Parathyroid adenoma (tissue), 2 donors: ENCODE measurements around the gene CFI.

Source experiments
- H2AFZ ChIP-seq: fragments of 300-600 bp; sonication (generic); one replicate; pipeline ENCODE4 v1.7.0; 2017; ENCODE audit warnings: antibody characterized with exemption, mild to moderate bottlenecking
- H3K27ac ChIP-seq: fragments of 300-600 bp; sonication (generic); one replicate; pipeline ENCODE4 v1.7.0; 2017
- H3K27me3 ChIP-seq: fragments of 300-600 bp; sonication (generic); one replicate; pipeline ENCODE4 v1.7.0; 2017; ENCODE audit warnings: low read length; ENCODE audit not compliant: control insufficient read depth, insufficient read depth
- H3K36me3 ChIP-seq: fragments of 300-600 bp; sonication (generic); one replicate; pipeline ENCODE4 v1.7.0; 2017; ENCODE audit warnings: low read length; ENCODE audit not compliant: control insufficient read depth, insufficient read depth
- H3K4me1 ChIP-seq: fragments of 300-600 bp; sonication (generic); one replicate; pipeline ENCODE4 v1.7.0; 2017; ENCODE audit warnings: control low read depth
- H3K4me2 ChIP-seq: fragments of 300-600 bp; sonication (generic); one replicate; pipeline ENCODE4 v1.7.0; 2017; ENCODE audit warnings: low read length
- H3K4me3 ChIP-seq: fragments of 300-600 bp; sonication (generic); one replicate; pipeline ENCODE4 v1.7.0; 2017; ENCODE audit warnings: low read depth, low read length
- H3K79me2 ChIP-seq: fragments of 300-600 bp; sonication (generic); one replicate; pipeline ENCODE4 v1.7.0; 2017; ENCODE audit warnings: control low read depth
- H3K9ac ChIP-seq: fragments of 300-600 bp; sonication (generic); one replicate; pipeline ENCODE4 v1.7.0; 2017; ENCODE audit warnings: mild to moderate bottlenecking
- H3K9me3 ChIP-seq: fragments of 300-600 bp; sonication (generic); one replicate; pipeline ENCODE4 v1.7.0; 2017; ENCODE audit warnings: low read length; ENCODE audit not compliant: control insufficient read depth
- TF ChIP-seq, protein P1 (sequence below): fragments of 300-600 bp; sonication (generic); IDR thresholded peaks from one replicate; pipeline ENCODE4 v1.7.0; 2017; ENCODE audit warnings: antibody characterized with exemption, mild to moderate bottlenecking
- donor health status: primary hyperparathyroidism.

CFI gene

DNA sequence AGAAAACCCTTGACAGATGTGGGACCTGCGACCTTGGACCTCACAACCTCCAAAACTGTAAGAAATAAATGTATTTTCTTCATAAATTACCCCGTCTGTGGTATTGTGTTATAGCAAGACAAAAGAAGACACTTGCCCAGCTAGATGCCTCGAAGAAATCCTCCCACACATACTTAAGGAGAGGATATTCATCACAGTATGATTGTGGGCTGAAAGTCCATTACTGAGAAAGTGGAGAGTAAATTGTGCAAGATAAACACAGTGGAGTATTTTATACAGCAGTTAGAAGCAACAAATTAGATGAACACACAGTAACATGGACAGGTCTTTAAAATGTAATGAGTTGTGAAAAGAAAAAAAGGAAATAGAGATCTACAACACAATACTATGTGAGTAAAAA lies 46.1 kb downstream of the CFI start:
- Histone ChIP-seq H2AFZ (no peak overlapping the region), H3K4me1 (no peaks in the 10 kb centered on the region), H3K27me3 (no peaks in the 10 kb centered on the region), H3K4me2 (no peak overlapping the region), H3K9ac (no peak overlapping the region), H3K79me2 (no peaks in the 10 kb centered on the region), H3K36me3 (no peaks in the 10 kb centered on the region), H3K4me3 (no peak overlapping the region), H3K9me3 (no peaks in the 10 kb centered on the region), H3K27ac (no peak overlapping the region)
- TF ChIP-seq, protein P1, sequence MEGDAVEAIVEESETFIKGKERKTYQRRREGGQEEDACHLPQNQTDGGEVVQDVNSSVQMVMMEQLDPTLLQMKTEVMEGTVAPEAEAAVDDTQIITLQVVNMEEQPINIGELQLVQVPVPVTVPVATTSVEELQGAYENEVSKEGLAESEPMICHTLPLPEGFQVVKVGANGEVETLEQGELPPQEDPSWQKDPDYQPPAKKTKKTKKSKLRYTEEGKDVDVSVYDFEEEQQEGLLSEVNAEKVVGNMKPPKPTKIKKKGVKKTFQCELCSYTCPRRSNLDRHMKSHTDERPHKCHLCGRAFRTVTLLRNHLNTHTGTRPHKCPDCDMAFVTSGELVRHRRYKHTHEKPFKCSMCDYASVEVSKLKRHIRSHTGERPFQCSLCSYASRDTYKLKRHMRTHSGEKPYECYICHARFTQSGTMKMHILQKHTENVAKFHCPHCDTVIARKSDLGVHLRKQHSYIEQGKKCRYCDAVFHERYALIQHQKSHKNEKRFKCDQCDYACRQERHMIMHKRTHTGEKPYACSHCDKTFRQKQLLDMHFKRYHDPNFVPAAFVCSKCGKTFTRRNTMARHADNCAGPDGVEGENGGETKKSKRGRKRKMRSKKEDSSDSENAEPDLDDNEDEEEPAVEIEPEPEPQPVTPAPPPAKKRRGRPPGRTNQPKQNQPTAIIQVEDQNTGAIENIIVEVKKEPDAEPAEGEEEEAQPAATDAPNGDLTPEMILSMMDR, result no peak

DNA sequence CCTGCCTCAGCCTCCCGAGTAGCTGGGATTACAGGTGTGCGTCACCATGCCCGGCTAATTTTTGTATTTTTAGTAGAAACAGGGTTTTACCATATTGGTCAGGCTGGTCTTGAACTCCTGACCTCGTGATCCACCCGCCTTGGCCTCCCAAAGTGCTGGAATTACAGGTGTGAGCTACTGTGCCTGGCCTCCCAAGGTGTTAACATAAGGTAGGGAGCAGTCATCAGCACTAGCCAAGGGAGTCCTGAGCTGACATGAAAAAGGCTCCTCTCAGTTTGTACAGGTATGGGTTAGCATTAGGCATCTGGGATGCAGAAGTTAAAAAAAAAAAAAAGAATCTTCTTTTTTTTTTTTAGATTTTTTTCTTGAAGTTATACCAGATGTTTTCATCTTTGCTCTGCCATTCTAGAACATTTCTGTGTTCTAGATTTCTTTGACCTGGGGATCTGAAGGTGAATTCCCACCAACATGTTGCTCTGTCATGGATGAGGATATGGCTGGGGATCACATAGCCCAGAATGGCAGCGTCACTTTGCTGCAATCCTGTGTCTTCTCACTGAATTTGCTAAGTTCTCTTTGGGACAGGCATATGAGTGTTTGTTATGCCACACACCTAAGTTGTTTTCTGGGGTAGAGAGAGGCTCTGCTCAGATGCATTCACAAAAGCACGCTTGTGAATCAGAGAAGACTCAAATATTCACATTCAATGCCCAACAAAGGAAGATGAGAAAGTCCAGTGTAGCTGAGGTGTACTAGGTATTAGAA lies 47.5 kb downstream of the CFI start:
- H3K4me1 ChIP-seq, result no peaks in the 10 kb centered on the region
- H3K36me3 ChIP-seq, result no peaks in the 10 kb centered on the region
- H3K4me3 ChIP-seq, result no peak overlapping the region
- no peaks in the 10 kb centered on the region for H3K79me2 ChIP-seq
- H3K4me2 ChIP-seq, result no peak overlapping the region
- H3K27ac ChIP-seq, result no peak overlapping the region
- H3K9ac ChIP-seq, result no peak overlapping the region
- no peaks in the 10 kb centered on the region for H3K27me3 ChIP-seq
- TF ChIP-seq, protein P1, result no peak
- H2AFZ ChIP-seq, result no peak overlapping the region
- no peaks in the 10 kb centered on the region for H3K9me3 ChIP-seq

DNA sequence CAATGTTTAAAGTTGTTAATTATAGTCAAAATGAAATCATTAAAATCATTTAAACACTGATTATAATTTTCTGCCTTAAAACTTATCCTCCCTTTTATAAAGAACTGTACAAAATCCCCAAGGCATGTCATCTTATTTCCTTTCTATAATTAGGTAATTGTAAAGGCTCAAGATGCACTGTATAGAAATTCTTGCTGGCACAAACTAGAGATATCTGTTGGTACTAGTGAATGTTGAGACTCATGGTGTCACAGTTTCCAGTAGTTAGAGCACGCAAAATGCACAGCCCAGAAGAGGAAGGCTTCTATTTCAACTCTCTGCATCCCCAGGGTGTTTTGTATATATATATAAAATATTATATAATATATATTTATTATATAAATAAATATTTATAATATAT lies 49.3 kb downstream of the CFI start:
- no peak overlapping the region for H2AFZ ChIP-seq
- TF ChIP-seq, protein P1, result no peak

DNA sequence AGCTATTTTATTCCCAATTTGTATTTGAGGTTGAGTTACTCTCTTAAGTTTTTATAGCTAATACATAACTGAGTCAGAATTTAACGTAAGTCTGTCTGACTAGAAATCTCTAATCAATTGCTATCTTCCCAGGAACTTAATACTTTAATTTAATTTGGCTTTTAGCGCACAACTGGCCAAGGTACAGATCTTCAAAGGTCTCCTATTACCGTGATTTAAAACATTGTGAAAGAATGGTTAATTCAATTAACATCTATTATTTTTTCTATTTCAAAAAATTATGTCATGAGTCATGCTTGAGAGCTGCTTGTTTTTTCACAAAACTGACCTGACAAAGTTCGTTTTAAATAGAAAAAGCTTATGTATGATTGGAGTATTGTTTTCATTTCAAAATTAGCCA lies 49.9 kb downstream of the CFI start:
- Histone ChIP-seq H2AFZ (no peak overlapping the region), H3K79me2 (no peaks in the 10 kb centered on the region)

More for the DNA sequence above, 49.3 kb downstream of the CFI start:
- no peak overlapping the region for H3K4me2 ChIP-seq
- H3K4me3 ChIP-seq, result no peak overlapping the region
- no peaks in the 10 kb centered on the region for H3K9me3 ChIP-seq
- no peaks in the 10 kb centered on the region for H3K4me1 ChIP-seq
- H3K79me2 ChIP-seq, result no peaks in the 10 kb centered on the region
- H3K27me3 ChIP-seq, result no peaks in the 10 kb centered on the region
- H3K36me3 ChIP-seq, result no peaks in the 10 kb centered on the region
- H3K27ac ChIP-seq, result no peak overlapping the region
- no peak overlapping the region for H3K9ac ChIP-seq

More for the DNA sequence above, 49.9 kb downstream of the CFI start:
- Histone ChIP-seq H3K4me3 (no peak overlapping the region), H3K36me3 (no peaks in the 10 kb centered on the region), H3K27me3 (no peaks in the 10 kb centered on the region), H3K4me1 (no peaks in the 10 kb centered on the region), H3K9ac (no peak overlapping the region), H3K9me3 (no peaks in the 10 kb centered on the region), H3K4me2 (no peak overlapping the region), H3K27ac (no peak overlapping the region)
- TF ChIP-seq, protein P1, result no peak
